HepG2 (cell line): ENCODE measurements around the gene SYTL3. TPM values are rescaled to one million over a fixed set of nuclear protein-coding genes. Genes with fewer than 3 reads are reported as not detected.
A peak's percentile ranks its signal among the peaks of the same experiment; 100 is the strongest.

Experiments
- ATAC-seq: fragments of 200-7000 bp; cut with Tn5 transposase; 3 replicates; pipeline ENCODE4 v1.9.1; 2020; ENCODE audit warnings: mild to moderate bottlenecking, moderate library complexity
- BruUV-seq: library from RNA; stranded (reverse); fragments of 400-500 nt; replicated peaks from 2 replicates; lab custom pipeline; 2021; lab: Mats Ljungman, UMichigan
- CTCF ChIA-PET: fragments of 300-600 bp; formaldehyde crosslinking; extraction: SDS; loops from one replicate; lab custom pipeline; 2021; ENCODE audit warnings: low total read pairs, inconsistent platforms, low intra/inter-chr PET ratio; lab: Yijun Ruan, JAX
- POLR2A ChIA-PET: fragments of 350-600 bp; sonication (Branson Sonifier 250); formaldehyde crosslinking; loops from one replicate; lab custom pipeline; 2020; ENCODE audit warnings: antibody characterized with exemption, inconsistent platforms; lab: Yijun Ruan, JAX
- DNase-seq: peaks from one replicate; pipeline ENCODE4 v3.0.0-alpha.2; 2015; ENCODE audit warnings: low spot score
- FAIRE-seq: peaks from 3 replicates; lab custom pipeline; 2011; peaks lifted over from hg19 to GRCh38; lab: Jason Lieb, UNC
- H2AFZ ChIP-seq: one replicate; pipeline ENCODE4 v1.6.1; 2011; ENCODE audit warnings: low read length, inconsistent platforms
- H3K27ac ChIP-seq: fragments of 300-600 bp; 3 replicates; pipeline ENCODE4 v1.8.0; 2011; ENCODE audit warnings: mixed run types, mild to moderate bottlenecking, mixed read lengths, low read length, inconsistent platforms; ENCODE audit not compliant: insufficient read depth; ENCODE audit errors: extremely low read length
- H3K27me3 ChIP-seq, 2 experiments: fragments of 200-600 bp in 1 of 2; 2 replicates in 1 of 2; 3 replicates in 1 of 2; pipeline versions ENCODE4 v1.6.0 to v1.8.0; 2011; ENCODE audit warnings: low read length in 2 of 2, mild to moderate bottlenecking in 2 of 2, moderate library complexity in 2 of 2, inconsistent platforms in 1 of 2; ENCODE audit not compliant: insufficient read depth in 2 of 2, control insufficient read depth in 1 of 2
- H3K36me3 ChIP-seq, 2 experiments: fragments of 200-600 bp in 1 of 2; replicated peaks in 1 of 2; 2 replicates in 1 of 2; 3 replicates in 1 of 2; pipeline versions ENCODE4 v1.5.1 to v1.8.0; 2011; ENCODE audit warnings: low read length in 2 of 2, inconsistent platforms in 1 of 2; ENCODE audit not compliant: insufficient read depth in 2 of 2, control insufficient read depth in 1 of 2
- H3K4me1 ChIP-seq: 2 replicates; pipeline ENCODE4 v1.5.1; 2012; ENCODE audit warnings: low read length, inconsistent platforms; ENCODE audit not compliant: insufficient read depth
- H3K4me2 ChIP-seq: 2 replicates; pipeline ENCODE4 v1.6.0; 2011; ENCODE audit warnings: low read depth, low read length, inconsistent platforms
- H3K4me3 ChIP-seq, 3 experiments: fragments of 200-600 bp in 1 of 3; sonication (generic), shearing (Covaris generic) in 1 of 3; replicated peaks in 1 of 3; 2 replicates each; pipeline ENCODE4 v1.5.1; 2011 to 2016; ENCODE audit warnings: low read length in 3 of 3, inconsistent platforms in 2 of 3, low read depth in 2 of 3, mild to moderate bottlenecking in 2 of 3, control low read depth in 1 of 3, mixed read lengths in 1 of 3; ENCODE audit not compliant: insufficient read depth in 1 of 3
- H3K79me2 ChIP-seq: one replicate; pipeline ENCODE4 v1.6.1; 2011; ENCODE audit warnings: low read length, inconsistent platforms; ENCODE audit not compliant: insufficient read depth
- H3K9ac ChIP-seq: 2 replicates; pipeline ENCODE4 v1.6.0; 2011; ENCODE audit warnings: mild to moderate bottlenecking, low read depth, low read length, inconsistent platforms; ENCODE audit not compliant: insufficient read depth
- H3K9me3 ChIP-seq: 2 replicates; pipeline ENCODE4 v1.5.1; 2012; ENCODE audit warnings: mild to moderate bottlenecking, low read length
- H4K20me1 ChIP-seq: 2 replicates; pipeline ENCODE4 v1.6.0; 2011; ENCODE audit warnings: inconsistent platforms, mild to moderate bottlenecking, low read length, moderate library complexity; ENCODE audit not compliant: insufficient read depth
- AGO2 ChIP-seq: fragments of 200-400 bp; formaldehyde crosslinking; optimal IDR thresholded peaks from 2 replicates; pipeline ENCODE3; 2017; ENCODE audit warnings: mild to moderate bottlenecking, low read depth, low read length, moderate library complexity
- DR1 ChIP-seq: sonication (generic); formaldehyde crosslinking; IDR thresholded peaks from 2 replicates; pipeline ENCODE4 v1.8.0; 2021; ENCODE audit warnings: mild to moderate bottlenecking, missing genetic modification reagents, inconsistent platforms
- FUBP1 ChIP-seq: sonication (generic); formaldehyde crosslinking; IDR thresholded peaks from 2 replicates; pipeline ENCODE4 v1.5.1; 2020; ENCODE audit warnings: missing genetic modification reagents, mild to moderate bottlenecking, borderline replicate concordance
- KDM2A ChIP-seq: sonication (generic); formaldehyde crosslinking; IDR thresholded peaks from 2 replicates; pipeline ENCODE4 v1.4.0; 2020; ENCODE audit warnings: low read depth, missing genetic modification reagents, borderline replicate concordance
- PAF1 ChIP-seq: IDR thresholded peaks from 2 replicates; pipeline ENCODE4 v1.6.1; 2016; ENCODE audit warnings: missing genetic modification reagents, missing compliant biosample characterization
- POLR2A ChIP-seq, 2 experiments: IDR thresholded peaks; 2 replicates each; pipeline ENCODE4 v1.6.1; 2011; ENCODE audit warnings: low read depth in 2 of 2, low read length in 2 of 2, mild to moderate bottlenecking in 1 of 2, moderate library complexity in 1 of 2; ENCODE audit not compliant: insufficient read depth in 1 of 2
- PPARG ChIP-seq: conservative IDR thresholded peaks from 2 replicates; pipeline ENCODE4 v1.6.1; 2016; ENCODE audit warnings: missing biosample characterization, missing genetic modification reagents
- RBFOX2 ChIP-seq: fragments of 200-400 bp; formaldehyde crosslinking; IDR thresholded peaks from 2 replicates; pipeline ENCODE4 v1.6.1; 2017; ENCODE audit warnings: low read depth, mild to moderate bottlenecking, low read length
- RBM22 ChIP-seq: fragments of 200-400 bp; formaldehyde crosslinking; optimal IDR thresholded peaks from 2 replicates; pipeline ENCODE3; 2017; ENCODE audit warnings: mild to moderate bottlenecking, low read length, moderate library complexity
- ZBTB38 ChIP-seq: sonication (generic); formaldehyde crosslinking; IDR thresholded peaks from 2 replicates; pipeline ENCODE4 v1.5.1; 2020; ENCODE audit warnings: mild to moderate bottlenecking, missing genetic modification reagents
- ZNF205 ChIP-seq: IDR thresholded peaks from 2 replicates; pipeline ENCODE4 v1.6.1; 2018; ENCODE audit warnings: missing biosample characterization, missing genetic modification reagents
- ZNF576 ChIP-seq: sonication (generic); formaldehyde crosslinking; IDR thresholded peaks from 2 replicates; pipeline ENCODE4 v1.4.0; 2020; ENCODE audit warnings: mild to moderate bottlenecking, missing genetic modification reagents
- ZNF749 ChIP-seq: sonication (generic); formaldehyde crosslinking; IDR thresholded peaks from 2 replicates; pipeline ENCODE4 v1.8.0; 2022; ENCODE audit warnings: mild to moderate bottlenecking, missing genetic modification reagents, moderate library complexity, borderline replicate concordance
- ZNF83 ChIP-seq: sonication (generic); formaldehyde crosslinking; IDR thresholded peaks from 2 replicates; pipeline ENCODE4 v1.4.0; 2020; ENCODE audit warnings: missing genetic modification reagents, mild to moderate bottlenecking, borderline replicate concordance
- WGBS: methylation state at CpG from one replicate; pipeline ENCODE4 v1.1.6; 2017; ENCODE audit warnings: low lambda C conversion rate; 5-methylcytosine and 5-hydroxymethylcytosine counted together
- in situ Hi-C: cut with HindIII; loops from 2 replicates; pipeline ENCODE4 v1.10.0; 2017; ENCODE audit warnings: low pct_unique_long_range_greater_than_20kb; ENCODE audit not compliant: extremely low pct_ligation_motif_present
- intact Hi-C: fragments of 100-400 bp; cut with micrococcal nuclease; formaldehyde crosslinking; loops from one replicate; pipeline ENCODE4 v1.10.0; 2022; ENCODE audit not compliant: unreplicated experiment
- polyA plus RNA-seq, 8 experiments: library from polyadenylated mRNA; depleted of rRNA in 3 of 8; stranded (reverse) in 7 of 8; unstranded in 1 of 8; fragments of >200 nt; fragmentation: Illumina TruSeq in 4 of 8; extraction: Trizol in 4 of 8; gene quantifications; 2 replicates each; pipeline versions ENCODE4 v1.2.1 to v1.2.3, GENCODE V29; 2011 to 2016; ENCODE audit warnings: low read depth in 4 of 8, missing spikeins in 1 of 8, mixed read lengths in 1 of 8; ENCODE audit not compliant: insufficient read depth in 1 of 8
- total RNA-seq, 5 experiments: library from RNA; depleted of rRNA; stranded (reverse); fragments of >200 nt; fragmentation: Illumina TruSeq; extraction: Trizol; gene quantifications; 2 replicates each; pipeline ENCODE4 v1.2.3, GENCODE V29; 2016; ENCODE audit warnings: low read depth in 1 of 5

The SYTL3 gene
- total and polyA plus RNA-seq, 2 of the 13 experiments (the other 11 are each of a cell fraction or from before 2014, with no cell fraction given), result 0.11 to 0.28 TPM

- ATAC-seq (no peak; the same call in 2 of the 3 replicates), FAIRE-seq (no peak), DNase-seq (no peak)
- H3K27me3 ChIP-seq, result no peaks in the 10 kb centered on the region
- peaks cover 8 to 36% of the 10 kb centered on the region in 2 experiments for H3K36me3 ChIP-seq
- peaks cover 5% of the 10 kb centered on the region; the same call in 1 of the 2 replicates for H4K20me1 ChIP-seq
- no peaks in the 10 kb centered on the region for H3K9me3 ChIP-seq
- intact Hi-C loops (no loop called here), in situ Hi-C loops (no loop called here)
- H3K79me2 ChIP-seq, result peaks cover under 1% of the 10 kb centered on the region
- BruUV-seq, result no TSS peak
- H3K27ac ChIP-seq, result no peak overlapping the region
- no peak overlapping the region for H3K4me2 ChIP-seq
- peaks cover 24% of the 10 kb centered on the region for H3K4me1 ChIP-seq
- 96% methylated on average over 8 of the region's 8 CpGs for WGBS
- no peak overlapping the region for H3K9ac ChIP-seq
- ChIA-PET POLR2A (no interaction called here), CTCF (no interaction called here)
- H3K4me3 ChIP-seq, result no peak overlapping the region
- 0 out of 2 replicates have a peak, but pooled peaks have one; percentile 24 for TF ChIP-seq RBFOX2
- no peak for TF ChIP-seq ZNF83 (CRISPR knock-in tag)
- 0 out of 4 replicates have a peak, but pooled peaks of 1 of the 2 experiments have one; percentile 12 for TF ChIP-seq POLR2A (IDR thresholded peaks at IDR 0.05; ENCODE audit: insufficient read depth in 1 of 2, low read depth in 2 of 2, low read length in 2 of 2)
- TF ChIP-seq ZNF749, result no peak
- TF ChIP-seq AGO2, result peak; percentile 60
- peak; percentile 88 for TF ChIP-seq RBM22
- TF ChIP-seq KDM2A, result 0 out of 2 replicates have a peak, but pooled peaks have one; percentile 15
- TF ChIP-seq ZBTB38 (CRISPR knock-in tag), result 0 out of 2 replicates have a peak, but pooled peaks have one; percentile 48
- 0 out of 2 replicates have a peak, but pooled peaks have one; percentile 88 for TF ChIP-seq PAF1
- no peak for TF ChIP-seq ZNF576 (CRISPR knock-in tag)
- TF ChIP-seq FUBP1 (CRISPR knock-in tag), result 0 out of 2 replicates have a peak, but pooled peaks have one; percentile 40
- TF ChIP-seq PPARG (CRISPR knock-in tag), result no peak
- no peak for TF ChIP-seq DR1
- TF ChIP-seq ZNF205 (CRISPR knock-in tag), result no peak
- no peak overlapping the region for H2AFZ ChIP-seq
Measured at GRCh38 chr6:158636778-158637177, 13.1 kb upstream of the SYTL3 start.
